ENCODE results near the gene C14orf93.

DNA sequence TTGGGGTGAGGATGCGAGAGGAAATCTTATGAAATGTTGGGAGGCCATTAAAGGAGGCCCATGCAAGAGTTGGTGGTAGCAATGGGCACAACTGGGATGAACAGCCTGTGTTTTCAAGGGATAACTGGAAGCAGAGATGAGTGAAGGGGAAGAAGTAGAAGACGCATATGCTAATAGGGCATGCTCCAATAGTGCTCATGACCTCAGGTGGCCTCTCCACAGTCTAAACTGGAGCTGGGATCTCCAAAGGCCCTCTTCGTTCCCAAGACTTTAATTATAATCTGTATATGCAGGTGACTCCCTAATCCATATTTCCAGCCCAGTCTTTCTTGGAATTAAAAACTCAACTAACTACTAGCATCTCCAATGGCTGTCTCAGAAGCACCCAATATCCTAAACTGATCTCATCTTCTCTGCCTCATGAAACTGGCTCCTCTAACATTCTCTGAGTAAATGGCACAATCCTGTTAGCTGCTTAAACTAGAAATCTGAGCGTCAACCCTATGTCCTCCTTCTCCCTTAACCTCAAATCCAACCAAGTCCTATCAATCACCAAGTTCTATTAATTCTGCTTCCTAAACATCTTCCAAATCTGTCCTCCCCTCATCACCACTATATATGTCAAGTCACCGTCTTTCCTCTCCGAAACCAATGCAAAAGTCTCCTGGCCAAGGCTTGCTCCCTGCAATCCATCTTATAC, 24.8 kb downstream of the C14orf93 start:
- TF ChIP-seq SIN3A (IDR thresholded peaks at IDR 0.05; ENCODE audit: borderline replicate concordance, insufficient read depth, low read length) = no peak
- TF ChIP-seq, protein P1, sequence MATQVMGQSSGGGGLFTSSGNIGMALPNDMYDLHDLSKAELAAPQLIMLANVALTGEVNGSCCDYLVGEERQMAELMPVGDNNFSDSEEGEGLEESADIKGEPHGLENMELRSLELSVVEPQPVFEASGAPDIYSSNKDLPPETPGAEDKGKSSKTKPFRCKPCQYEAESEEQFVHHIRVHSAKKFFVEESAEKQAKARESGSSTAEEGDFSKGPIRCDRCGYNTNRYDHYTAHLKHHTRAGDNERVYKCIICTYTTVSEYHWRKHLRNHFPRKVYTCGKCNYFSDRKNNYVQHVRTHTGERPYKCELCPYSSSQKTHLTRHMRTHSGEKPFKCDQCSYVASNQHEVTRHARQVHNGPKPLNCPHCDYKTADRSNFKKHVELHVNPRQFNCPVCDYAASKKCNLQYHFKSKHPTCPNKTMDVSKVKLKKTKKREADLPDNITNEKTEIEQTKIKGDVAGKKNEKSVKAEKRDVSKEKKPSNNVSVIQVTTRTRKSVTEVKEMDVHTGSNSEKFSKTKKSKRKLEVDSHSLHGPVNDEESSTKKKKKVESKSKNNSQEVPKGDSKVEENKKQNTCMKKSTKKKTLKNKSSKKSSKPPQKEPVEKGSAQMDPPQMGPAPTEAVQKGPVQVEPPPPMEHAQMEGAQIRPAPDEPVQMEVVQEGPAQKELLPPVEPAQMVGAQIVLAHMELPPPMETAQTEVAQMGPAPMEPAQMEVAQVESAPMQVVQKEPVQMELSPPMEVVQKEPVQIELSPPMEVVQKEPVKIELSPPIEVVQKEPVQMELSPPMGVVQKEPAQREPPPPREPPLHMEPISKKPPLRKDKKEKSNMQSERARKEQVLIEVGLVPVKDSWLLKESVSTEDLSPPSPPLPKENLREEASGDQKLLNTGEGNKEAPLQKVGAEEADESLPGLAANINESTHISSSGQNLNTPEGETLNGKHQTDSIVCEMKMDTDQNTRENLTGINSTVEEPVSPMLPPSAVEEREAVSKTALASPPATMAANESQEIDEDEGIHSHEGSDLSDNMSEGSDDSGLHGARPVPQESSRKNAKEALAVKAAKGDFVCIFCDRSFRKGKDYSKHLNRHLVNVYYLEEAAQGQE (IDR thresholded peaks at IDR 0.05; ENCODE audit: insufficient read depth in 1 of 2, low read depth in 2 of 2, low read length in 2 of 2) = no peak

Data from PFSK-1 (cell line).